Caco-2 (cell line): ENCODE data around the gene IMMP2L. TPM values are rescaled to one million over a fixed set of nuclear protein-coding genes. Genes with fewer than 3 reads are reported as not detected.
A peak's percentile ranks its signal among the peaks of the same experiment; 100 is the strongest.

ENCODE experiments used
- BruUV-seq: library from RNA; stranded (reverse); fragments of 400-500 nt; replicated peaks from 2 replicates; lab custom pipeline; 2021; lab: Mats Ljungman, UMichigan
- CTCF ChIA-PET: fragments of 300-600 bp; sonication (Branson Sonifier 250); formaldehyde crosslinking; loops from one replicate; lab custom pipeline; 2022; ENCODE audit warnings: antibody characterized with exemption; lab: Charles Lee
- POLR2A ChIA-PET: fragments of 300-600 bp; sonication (Branson Sonifier 250); formaldehyde crosslinking; loops from one replicate; lab custom pipeline; 2022; ENCODE audit warnings: antibody characterized with exemption; lab: Charles Lee
- DNase-seq, 2 experiments: peaks; one replicate each; pipeline versions ENCODE4 v3.0.0 to v3.0.0-alpha.2; 2020 to 2022
- H3K27me3 ChIP-seq: replicated peaks from 2 replicates; pipeline ENCODE4 v1.6.0; 2011; ENCODE audit warnings: low read length; ENCODE audit not compliant: control insufficient read depth, insufficient read depth
- H3K36me3 ChIP-seq: 2 replicates; pipeline ENCODE4 v1.5.1; 2011; ENCODE audit warnings: low read length; ENCODE audit not compliant: control insufficient read depth, insufficient read depth
- H3K4me1 ChIP-seq: fragments of 250-450 bp; sonication (Bioruptor Pico); 2 replicates; pipeline ENCODE4 v1.5.1; 2020; ENCODE audit warnings: mild to moderate bottlenecking
- H3K4me3 ChIP-seq: 2 replicates; pipeline ENCODE4 v1.5.1; 2011; ENCODE audit warnings: low read depth, mild to moderate bottlenecking, control low read depth, low read length
- H3K9me3 ChIP-seq: fragments of 250-450 bp; sonication (Bioruptor Pico); 2 replicates; pipeline ENCODE4 v1.5.1; 2020; ENCODE audit warnings: mild to moderate bottlenecking, moderate library complexity
- H3K27ac Mint-ChIP-seq: one replicate; pipeline ENCODE4 v1.8.0; 2022; ENCODE audit warnings: mixed read lengths; ENCODE audit not compliant: unreplicated experiment
- H3K27me3 Mint-ChIP-seq: one replicate; pipeline ENCODE4 v1.8.0; 2022; ENCODE audit warnings: mixed read lengths; ENCODE audit not compliant: insufficient read depth, unreplicated experiment
- H3K36me3 Mint-ChIP-seq: one replicate; pipeline ENCODE4 v1.8.0; 2022; ENCODE audit warnings: mild to moderate bottlenecking, mixed read lengths; ENCODE audit not compliant: insufficient read depth, unreplicated experiment
- H3K4me1 Mint-ChIP-seq: one replicate; pipeline ENCODE4 v1.8.0; 2022; ENCODE audit warnings: low read depth, mixed read lengths; ENCODE audit not compliant: unreplicated experiment
- H3K4me3 Mint-ChIP-seq: one replicate; pipeline ENCODE4 v1.8.0; 2022; ENCODE audit warnings: mild to moderate bottlenecking, moderate library complexity, mixed read lengths; ENCODE audit not compliant: unreplicated experiment
- H3K9me3 Mint-ChIP-seq: one replicate; pipeline ENCODE4 v1.8.0; 2022; ENCODE audit warnings: mixed read lengths; ENCODE audit not compliant: unreplicated experiment
- CTCF ChIP-seq, 2 experiments: fragments of 200-600 bp in 1 of 2; IDR thresholded peaks; 1 replicate in 1 of 2; 2 replicates in 1 of 2; pipeline versions ENCODE4 v1.5.1 to v1.8.0; 2011 to 2022; ENCODE audit warnings: antibody characterized with exemption in 1 of 2, control low read depth in 1 of 2, inconsistent platforms in 1 of 2, low read depth in 1 of 2, low read length in 1 of 2, mild to moderate bottlenecking in 1 of 2, moderate library complexity in 1 of 2; ENCODE audit not compliant: insufficient read depth in 1 of 2, severe bottlenecking in 1 of 2, unreplicated experiment in 1 of 2
- intact Hi-C: fragments of 100-400 bp; cut with micrococcal nuclease; formaldehyde crosslinking; loops from one replicate; pipeline ENCODE4 v1.10.0; 2022; ENCODE audit not compliant: unreplicated experiment
- total RNA-seq: library from RNA; stranded (reverse); gene quantifications from 2 replicates; pipeline ENCODE4 v1.2.3, GENCODE V29; 2022

IMMP2L gene
- total RNA-seq, 1 experiment from 2014 or later = 9.5 TPM

DNA sequence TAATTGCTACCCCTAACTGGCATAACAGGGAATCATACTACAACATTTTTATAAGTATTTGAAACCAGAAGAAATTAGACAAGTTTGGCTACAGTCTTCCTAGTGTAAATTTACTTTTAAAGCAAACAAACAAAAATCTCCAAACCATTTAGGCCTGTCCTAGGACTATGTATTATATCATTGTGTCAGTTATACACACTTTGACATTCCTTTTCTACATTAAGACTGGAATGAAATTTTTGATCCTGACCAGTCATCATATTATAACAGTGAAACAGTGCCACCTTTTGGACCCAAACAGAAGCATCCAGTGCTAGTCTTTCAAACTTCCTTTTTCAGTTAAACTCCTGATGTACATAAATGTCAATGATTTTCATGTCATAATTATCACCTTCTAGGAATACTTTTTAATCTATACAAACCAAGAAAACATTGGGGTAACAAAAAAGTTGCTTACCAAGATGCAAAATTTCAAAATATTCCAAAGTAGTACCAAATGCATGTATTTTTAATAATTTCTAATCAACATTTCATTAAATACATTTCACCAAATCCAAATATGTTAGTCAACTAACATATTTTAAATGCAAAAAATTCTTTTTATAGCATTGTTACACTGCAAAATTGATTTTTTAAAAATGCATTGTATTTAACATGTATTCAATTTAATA is 75.7 kb downstream of the IMMP2L start:
- Histone ChIP-seq H3K27me3 (no peaks in the 10 kb centered on the region), H3K9me3 (no peaks in the 10 kb centered on the region), H3K4me1 (no peaks in the 10 kb centered on the region), H3K36me3 (no peaks in the 10 kb centered on the region), H3K4me3 (no peak overlapping the region)
- DNase-seq = peak in 1 of 2 experiments; percentile 43
- TF ChIP-seq CTCF (IDR thresholded peaks at IDR 0.05; ENCODE audit: insufficient read depth in 1 of 2, low read depth in 1 of 2, low read length in 1 of 2, severe bottlenecking in 1 of 2, unreplicated experiment in 1 of 2) = peak; percentile 61 to 66
- BruUV-seq = no TSS peak
- Mint-ChIP-seq H3K36me3 (no peaks in the 10 kb centered on the region), H3K4me1 (no peaks in the 10 kb centered on the region), H3K27ac (no peak overlapping the region), H3K27me3 (no peaks in the 10 kb centered on the region), H3K9me3 (no peaks in the 10 kb centered on the region), H3K4me3 (no peak overlapping the region)
- POLR2A ChIA-PET = no interaction called here
- CTCF ChIA-PET = no interaction called here
- intact Hi-C loops = loop anchor here (1.0 to 2.0 kb wide), 6 partner anchors 76 to 396 kb away; partner anchors contain the start of gene IMMP2L

DNA sequence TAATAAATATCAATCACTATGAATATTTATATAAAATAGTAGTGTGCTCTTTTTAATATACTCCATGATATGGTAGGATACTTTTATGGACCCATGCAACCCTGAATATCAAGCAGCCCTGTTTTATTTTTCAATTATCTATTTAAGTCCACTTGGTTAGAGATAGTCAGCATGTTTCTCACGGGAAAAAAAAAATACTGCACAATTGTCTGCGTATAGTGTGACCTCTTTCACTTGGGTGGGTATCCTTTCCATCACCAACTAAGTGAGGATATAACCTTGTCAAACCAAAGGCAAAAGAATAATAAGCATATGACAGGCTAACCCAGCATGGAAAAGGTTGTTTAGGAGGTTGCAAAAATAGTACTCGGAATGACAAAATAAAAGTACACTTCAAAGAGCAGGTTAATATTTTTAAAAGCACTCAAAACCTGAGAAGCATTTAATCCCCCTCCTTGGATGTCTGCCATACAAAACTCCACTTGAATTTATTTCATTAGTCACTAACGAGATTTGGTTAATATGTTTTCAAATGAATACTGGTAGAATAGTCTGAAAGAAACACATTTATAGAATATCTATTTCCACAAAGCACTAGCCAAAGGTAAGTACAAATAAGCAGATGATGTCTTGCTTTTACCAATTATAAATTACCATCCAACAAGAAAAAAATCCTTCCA is 76.5 kb downstream of the IMMP2L start:
- Mint-ChIP-seq H3K4me3 (no peak overlapping the region), H3K4me1 (no peaks in the 10 kb centered on the region), H3K27me3 (no peaks in the 10 kb centered on the region), H3K9me3 (no peaks in the 10 kb centered on the region), H3K27ac (no peak overlapping the region), H3K36me3 (no peaks in the 10 kb centered on the region)
- no peaks in the 10 kb centered on the region for H3K27me3 ChIP-seq
- DNase-seq = no peak
- no peaks in the 10 kb centered on the region for H3K4me1 ChIP-seq
- H3K36me3 ChIP-seq = no peaks in the 10 kb centered on the region
- intact Hi-C loops = loop anchor here (1.0 to 2.0 kb wide), 6 partner anchors 77 to 396 kb away; partner anchors contain the start of gene IMMP2L
- ChIA-PET POLR2A (no interaction called here), CTCF (no interaction called here)
- no peaks in the 10 kb centered on the region for H3K9me3 ChIP-seq
- no peak overlapping the region for H3K4me3 ChIP-seq
- no TSS peak for BruUV-seq
- TF ChIP-seq CTCF (IDR thresholded peaks at IDR 0.05; ENCODE audit: insufficient read depth in 1 of 2, low read depth in 1 of 2, low read length in 1 of 2, severe bottlenecking in 1 of 2, unreplicated experiment in 1 of 2) = no peak

DNA sequence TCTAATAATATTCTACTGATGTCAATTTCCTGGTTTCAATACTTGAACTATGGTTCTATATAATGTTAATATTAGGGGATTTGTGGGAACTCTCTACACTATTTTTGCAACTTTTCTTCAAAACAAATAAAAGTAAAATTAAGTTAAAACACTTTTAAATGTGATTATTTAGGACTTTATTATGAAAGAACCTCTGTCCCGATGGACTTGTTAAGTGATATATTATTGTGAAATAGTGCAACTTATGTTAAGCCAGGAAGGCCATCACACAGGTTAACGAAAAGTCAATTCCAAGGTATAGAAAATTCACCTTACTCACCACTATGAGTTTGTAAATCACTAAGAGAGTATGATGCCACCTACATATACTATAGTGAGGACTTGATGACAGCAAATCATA is 79.2 kb downstream of the IMMP2L start:
- Mint-ChIP-seq H3K27me3 (no peaks in the 10 kb centered on the region), H3K27ac (no peak overlapping the region), H3K36me3 (no peaks in the 10 kb centered on the region), H3K4me1 (no peaks in the 10 kb centered on the region), H3K9me3 (no peaks in the 10 kb centered on the region), H3K4me3 (no peak overlapping the region)
- Histone ChIP-seq H3K27me3 (no peaks in the 10 kb centered on the region), H3K9me3 (no peaks in the 10 kb centered on the region), H3K4me3 (no peak overlapping the region), H3K36me3 (no peaks in the 10 kb centered on the region), H3K4me1 (no peaks in the 10 kb centered on the region)
- no peak for DNase-seq
- ChIA-PET POLR2A (no interaction called here), CTCF (no interaction called here)
- intact Hi-C loops = no loop called here
- no TSS peak for BruUV-seq
- TF ChIP-seq CTCF (IDR thresholded peaks at IDR 0.05; ENCODE audit: insufficient read depth in 1 of 2, low read depth in 1 of 2, low read length in 1 of 2, severe bottlenecking in 1 of 2, unreplicated experiment in 1 of 2) = no peak
